NCI-H187 (cell line): ENCODE measurements around the gene ZNRF3.
"Not testable (repeated sequence)": the region's sequence is repeated elsewhere in the genome, so short reads cannot be mapped to it uniquely, and the experiment has no call there.

Experiments used
- DNase-seq, 2 experiments: peaks; one replicate each; lab custom pipeline; 2025; lab: John Stamatoyannopoulos, UW

ZNRF3 gene

DNA sequence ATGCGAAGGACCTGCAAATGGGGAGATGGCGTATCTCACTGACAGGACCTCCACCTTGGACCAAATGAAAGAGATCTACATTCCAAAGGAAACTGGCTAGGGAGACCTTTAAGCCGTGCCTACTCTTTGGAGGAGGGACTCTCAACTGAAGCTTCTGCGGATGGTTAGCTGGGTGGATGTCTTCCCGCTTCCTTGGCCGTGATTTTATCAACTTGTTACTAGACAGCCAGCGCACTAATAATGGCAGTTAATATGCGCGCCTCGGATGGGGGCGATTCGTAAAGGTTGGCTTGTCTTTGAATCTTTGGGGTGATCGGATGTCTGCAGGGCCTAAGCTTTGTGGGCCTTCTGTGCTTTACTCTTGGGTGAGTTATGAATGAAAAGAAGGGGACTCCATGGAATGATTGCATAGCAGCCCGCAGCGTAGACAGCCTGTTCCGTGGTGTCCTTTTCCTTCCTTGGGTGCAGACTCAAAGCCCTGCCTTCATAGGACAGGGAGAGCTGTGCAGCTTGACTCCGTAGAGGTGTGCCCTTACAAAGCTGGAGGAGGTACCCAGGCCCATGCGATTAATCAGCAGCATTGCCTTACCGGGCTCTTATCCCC, 1.5 kb downstream of the ZNRF3 start:
- no peak for DNase-seq

DNA sequence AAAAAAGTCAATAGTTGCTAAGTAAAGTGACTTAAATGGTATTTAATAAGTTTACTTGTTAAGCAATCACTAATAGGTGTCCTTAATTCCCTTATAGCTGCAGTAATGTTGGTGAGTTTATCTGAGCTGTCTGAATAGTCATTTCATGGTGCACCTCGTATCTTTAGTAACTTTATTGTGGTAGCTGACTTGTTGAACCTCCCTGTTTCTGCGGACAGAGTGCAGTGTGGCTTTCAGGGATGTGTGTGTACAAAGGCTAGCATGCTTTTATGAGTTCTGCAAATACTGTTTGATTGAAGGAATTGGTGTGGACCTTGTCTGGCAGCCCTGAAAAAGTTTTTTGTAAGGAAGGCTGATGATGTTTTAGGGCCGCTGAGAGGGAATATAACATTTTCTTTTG, 2.6 kb downstream of the ZNRF3 start:
- no peak for DNase-seq

DNA sequence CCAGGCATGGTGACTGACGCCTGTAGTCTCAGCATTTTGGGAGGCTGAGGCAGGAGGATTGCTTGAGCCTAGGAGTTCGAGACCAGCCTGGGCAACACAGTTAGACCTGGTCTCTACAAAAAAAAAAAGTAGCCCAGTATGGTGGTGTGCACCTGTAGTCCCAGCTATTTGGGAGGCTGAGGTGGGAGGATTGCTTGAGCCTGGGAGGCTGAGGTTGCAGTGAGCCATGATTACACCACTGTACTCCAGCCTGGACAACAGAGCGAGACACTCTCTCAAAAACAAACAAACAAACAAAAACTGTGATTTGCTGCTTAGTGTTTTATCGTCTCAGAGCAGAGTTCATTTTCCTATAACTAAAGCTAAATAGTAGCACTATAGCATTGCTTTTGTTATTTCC, 3.3 kb downstream of the ZNRF3 start:
- DNase-seq = not testable (repeated sequence)

- DNase-seq = no peak
Measured at GRCh38 chr22:28887725-28888459, 4.5 kb downstream of the ZNRF3 start.

DNA sequence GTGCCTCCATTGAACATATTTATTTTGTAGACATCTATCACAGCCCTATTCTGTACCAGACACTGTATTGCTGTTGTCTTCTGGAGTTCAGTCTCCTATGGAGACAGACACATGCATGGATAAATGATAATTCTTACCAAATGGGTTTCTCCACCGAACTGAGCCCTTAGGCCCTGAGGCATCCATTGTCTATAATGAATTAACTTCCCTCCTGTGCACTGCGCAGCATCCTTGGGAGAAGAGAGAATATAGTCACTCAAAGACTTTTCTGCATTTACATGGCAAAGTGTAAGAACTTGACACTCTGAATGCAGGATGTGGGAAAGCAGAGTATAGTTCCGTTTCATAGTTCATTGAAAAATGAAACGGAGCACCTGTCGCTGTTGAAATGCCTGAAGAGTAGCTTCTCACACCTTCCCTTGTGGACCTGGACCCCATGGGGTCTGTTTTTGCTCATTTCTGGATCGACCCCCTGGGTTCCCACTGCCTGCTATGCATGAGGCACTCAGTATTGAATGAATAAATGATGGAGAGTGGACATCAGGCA, 6.2 kb downstream of the ZNRF3 start:
- no peak for DNase-seq

- no peak for DNase-seq
Measured at GRCh38 chr22:28891156-28891733, 7.9 kb downstream of the ZNRF3 start.

DNA sequence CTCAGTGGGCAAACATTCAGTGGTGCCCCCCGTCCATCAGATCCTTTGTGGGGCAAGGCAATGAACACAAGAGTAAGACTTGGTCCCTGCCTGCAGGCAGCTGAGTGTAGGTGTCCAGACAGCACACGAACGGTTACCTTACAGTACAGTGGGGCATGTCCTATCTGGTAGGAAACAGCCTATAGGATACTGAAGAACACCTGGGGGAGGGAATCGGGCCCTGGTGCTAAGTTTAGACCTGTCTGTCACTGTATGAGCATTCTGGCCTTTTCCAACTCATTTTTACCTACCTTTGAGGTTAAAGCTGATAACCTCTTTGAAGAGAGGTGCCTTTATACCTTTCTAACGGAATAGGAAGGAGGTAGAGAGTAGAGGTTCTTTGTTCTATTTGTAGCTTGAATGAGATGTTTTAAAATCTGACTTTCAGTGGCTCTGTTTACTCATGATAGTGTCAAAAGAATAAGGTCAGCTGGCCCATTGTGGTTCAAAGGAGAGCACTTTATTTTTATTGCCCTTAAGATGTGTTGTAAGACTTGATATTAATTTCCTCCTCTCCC, 8.9 kb downstream of the ZNRF3 start:
- DNase-seq = no peak

DNA sequence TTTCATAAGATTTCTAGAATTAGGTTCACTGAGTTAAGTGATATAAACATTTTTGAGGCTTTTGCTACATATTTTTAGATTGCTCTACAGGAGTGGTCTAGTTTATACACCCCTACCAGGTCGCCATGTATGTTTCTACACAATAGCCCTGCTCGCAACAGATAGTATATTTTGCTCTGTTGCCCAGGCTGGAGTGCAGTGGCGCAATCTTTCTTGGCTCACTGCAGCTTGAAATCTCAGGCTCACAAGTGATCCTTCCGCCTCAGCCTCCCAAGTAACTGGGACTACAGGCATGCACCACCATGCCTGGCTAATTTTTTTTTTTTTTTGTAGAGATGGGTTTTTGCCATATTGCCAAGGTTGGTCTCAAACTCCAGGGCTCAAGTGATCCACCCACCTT, 10.4 kb downstream of the ZNRF3 start:
- no peak for DNase-seq

DNA sequence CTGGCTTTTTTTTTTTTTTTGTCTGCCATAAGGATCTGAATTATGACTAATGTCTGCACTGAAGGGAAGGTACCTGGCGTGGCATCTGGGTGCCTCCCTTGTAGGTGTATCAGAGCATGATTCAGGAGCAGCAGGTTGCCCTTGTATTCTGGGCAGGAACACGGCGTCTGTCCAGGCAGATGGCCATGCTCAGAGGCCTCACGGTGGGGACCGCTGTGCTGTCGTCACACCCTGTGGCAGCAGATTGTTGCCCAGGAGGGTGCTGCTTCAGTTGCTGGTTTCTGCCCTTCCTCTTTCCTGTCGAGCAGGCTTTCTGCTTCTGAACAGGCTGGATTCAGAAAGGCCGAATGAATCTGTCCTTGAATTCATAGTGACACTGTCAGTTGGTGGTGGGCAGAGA, 11.0 kb downstream of the ZNRF3 start:
- DNase-seq = no peak

DNA sequence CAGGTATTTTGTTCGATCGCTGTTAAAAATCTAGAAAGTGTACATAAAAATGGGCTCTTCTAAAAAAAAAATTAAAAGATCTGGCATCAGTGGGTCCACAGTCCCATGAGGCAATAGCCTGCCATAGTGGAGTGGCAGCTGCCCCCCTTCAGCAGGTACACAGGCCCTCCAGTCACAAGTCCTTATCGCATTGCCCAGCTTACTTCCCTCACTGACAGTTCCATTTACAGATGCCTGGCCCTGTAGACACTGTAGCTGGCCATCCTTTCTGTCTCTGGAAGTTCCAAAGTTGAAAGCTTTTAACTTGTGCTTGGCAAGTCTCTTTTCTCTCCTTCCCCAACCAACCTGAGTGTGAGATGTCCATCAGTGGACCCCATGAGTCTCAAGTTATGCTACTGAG, 11.4 kb downstream of the ZNRF3 start:
- DNase-seq = no peak

GRCh38 chr22:28896611-28897010, 13.2 kb downstream of the ZNRF3 start:
- no peak for DNase-seq

DNA sequence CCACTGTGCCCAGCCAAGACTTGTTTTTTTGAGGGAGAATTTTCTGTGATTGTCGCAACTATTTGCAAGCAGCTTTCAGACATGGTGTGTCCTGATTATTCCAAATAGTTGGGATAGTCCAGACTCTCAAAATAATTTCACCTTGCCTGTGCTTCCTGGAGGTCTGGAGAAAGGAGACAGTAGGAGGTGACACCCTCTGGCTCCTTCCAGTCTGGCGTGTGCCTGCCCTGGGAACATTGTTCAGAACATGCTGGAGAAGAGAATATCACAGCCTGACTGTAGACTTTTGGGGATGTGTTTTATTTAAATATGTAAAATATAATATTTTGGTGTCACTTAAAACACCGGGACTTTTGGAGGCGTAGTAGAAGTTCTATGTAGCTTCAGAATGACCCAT, 14.9 kb downstream of the ZNRF3 start:
- no peak for DNase-seq

- DNase-seq = no peak
Measured at GRCh38 chr22:28899199-28899853, 16.0 kb downstream of the ZNRF3 start.

DNA sequence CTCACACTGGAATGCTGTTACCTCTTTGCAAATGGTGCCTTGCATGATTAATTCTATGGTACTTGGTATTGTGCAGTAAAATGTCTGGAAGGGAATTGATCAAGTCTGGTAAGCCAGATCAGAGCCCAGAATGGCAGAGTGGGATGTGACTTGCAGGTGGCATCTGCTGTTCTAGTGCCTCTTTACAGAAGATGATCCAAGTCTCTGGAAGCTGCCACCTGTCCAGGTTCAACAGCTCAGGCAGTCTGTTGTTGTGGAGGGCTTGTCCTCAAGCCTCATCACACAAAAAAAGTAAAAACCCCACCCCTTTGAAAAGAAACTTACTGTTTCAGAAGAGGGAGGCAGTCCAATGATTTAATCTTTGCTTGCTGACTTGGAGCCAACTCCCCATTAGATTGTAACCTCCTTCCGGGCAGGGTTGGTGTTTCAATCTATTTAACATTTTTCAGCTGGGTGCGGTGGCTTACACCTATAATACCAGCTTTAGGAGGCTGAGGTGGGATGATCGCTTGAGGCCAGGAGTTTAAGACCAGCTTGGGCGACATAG, 17.1 kb downstream of the ZNRF3 start:
- no peak for DNase-seq

- no peak for DNase-seq
Measured at GRCh38 chr22:28902490-28902889, 19.1 kb downstream of the ZNRF3 start.

DNA sequence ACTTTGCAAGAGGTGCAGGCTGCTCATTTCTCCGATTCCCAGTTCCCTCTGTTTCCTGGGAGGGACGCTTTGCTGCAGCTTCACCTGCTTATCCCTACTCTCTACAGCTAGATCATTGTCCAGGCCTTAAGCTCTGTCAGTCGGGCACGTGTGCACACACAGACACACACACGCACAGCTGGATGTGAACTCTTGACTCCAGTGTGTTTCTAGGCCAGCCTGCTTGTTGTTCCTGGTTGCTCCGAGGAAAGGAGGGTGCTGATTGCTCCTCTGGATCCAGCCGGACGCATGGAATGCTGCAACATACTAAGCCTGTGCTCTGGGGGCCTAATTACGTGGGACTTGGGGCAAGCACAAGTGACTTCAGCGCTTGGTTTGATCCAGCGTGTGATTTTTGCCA, 19.7 kb downstream of the ZNRF3 start:
- no peak for DNase-seq

- DNase-seq = no peak
Measured at GRCh38 chr22:28903729-28904128, 20.4 kb downstream of the ZNRF3 start.

- no peak for DNase-seq
Measured at GRCh38 chr22:28904211-28904896, 21.0 kb downstream of the ZNRF3 start.

GRCh38 chr22:28905256-28905832, 22.0 kb downstream of the ZNRF3 start:
- no peak for DNase-seq

- DNase-seq = no peak
Measured at GRCh38 chr22:28906312-28906711, 22.9 kb downstream of the ZNRF3 start.

DNA sequence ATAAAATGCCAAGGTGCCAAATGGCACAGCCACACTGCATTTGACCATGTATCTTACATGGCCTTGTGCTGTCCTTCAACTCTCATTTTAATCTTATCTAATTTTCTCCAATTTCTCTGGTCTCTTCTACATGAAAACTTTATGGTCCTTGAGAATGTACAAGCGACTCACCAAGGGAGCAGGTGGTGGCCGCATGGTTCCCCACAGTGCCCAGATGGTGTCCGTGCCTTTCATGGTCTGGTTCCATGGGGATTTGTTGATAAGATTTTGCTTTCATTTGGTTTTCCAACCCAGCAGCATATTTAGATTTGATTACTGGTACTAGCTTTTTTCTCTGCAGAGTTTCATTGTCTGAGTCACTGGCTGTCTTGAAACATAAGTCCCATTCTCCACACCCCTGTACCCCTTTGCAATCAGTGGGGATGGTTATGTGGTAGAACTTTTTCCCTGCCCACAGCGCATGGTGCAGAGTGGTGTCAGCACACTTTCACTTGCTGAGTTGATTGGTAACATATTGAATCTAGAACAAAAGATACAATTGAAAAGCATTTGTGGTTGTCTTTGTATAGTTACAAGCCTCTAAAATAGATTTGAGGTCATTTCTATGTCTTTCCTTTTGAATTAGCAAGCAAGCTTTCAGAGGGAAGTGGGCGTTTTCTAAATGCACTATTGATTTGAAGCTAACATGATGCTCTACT, 24.1 kb downstream of the ZNRF3 start:
- DNase-seq = no peak
